Thoracic aorta (tissue), 2 donors: Measurements from ENCODE around the gene CDK5RAP2. TPM values are rescaled to one million over a fixed set of nuclear protein-coding genes. Genes with fewer than 3 reads are reported as not detected.

Experiments used
- ATAC-seq: fragments of 150-250 bp; one replicate; pipeline ENCODE4 v1.8.0; 2017; ENCODE audit warnings: low read depth; ENCODE audit not compliant: insufficient number of reproducible peaks, low FRiP score
- DNase-seq: peaks from one replicate; pipeline ENCODE4 v3.0.0-alpha.2; 2020; ENCODE audit warnings: low spot score
- H3K27ac ChIP-seq, 2 donors: fragments of 200-600 bp; sonication (generic); 1 replicate in 1 of 2; 2 replicates in 1 of 2; pipeline ENCODE4 v1.5.1; 2016; ENCODE audit warnings: mild to moderate bottlenecking in 2 of 2, moderate library complexity in 2 of 2
- H3K27me3 ChIP-seq: fragments of 200-600 bp; sonication (generic); replicated peaks from 2 replicates; pipeline ENCODE4 v1.6.0; 2016; ENCODE audit warnings: mild to moderate bottlenecking; ENCODE audit not compliant: insufficient read depth
- H3K36me3 ChIP-seq: fragments of 200-600 bp; sonication (generic); one replicate; pipeline ENCODE4 v1.5.1; 2016
- H3K4me1 ChIP-seq, 2 donors: fragments of 200-600 bp; sonication (generic); 1 replicate in 1 of 2; 2 replicates in 1 of 2; pipeline versions ENCODE4 v1.5.1 to v1.6.0; 2016; ENCODE audit warnings: low read depth in 2 of 2, mild to moderate bottlenecking in 1 of 2; ENCODE audit not compliant: control insufficient read depth in 1 of 2
- H3K4me3 ChIP-seq: fragments of 200-600 bp; sonication (generic); 2 replicates; pipeline ENCODE4 v1.5.1; 2016; ENCODE audit warnings: mild to moderate bottlenecking
- H3K9me3 ChIP-seq: fragments of 200-600 bp; sonication (generic); 2 replicates; pipeline ENCODE4 v1.5.1; 2016
- total RNA-seq, 2 donors: library from RNA; depleted of rRNA; stranded (reverse); fragments of >200 nt; gene quantifications; one replicate each; pipeline versions ENCODE4 v1.1.0 to v1.2.3, GENCODE V29; 2016
- TF ChIP-seq, protein P1 (sequence below): fragments of 200-600 bp; sonication (generic); IDR thresholded peaks from one replicate; pipeline ENCODE4 v1.5.1; 2019; ENCODE audit warnings: antibody characterized with exemption

Gene CDK5RAP2
- total RNA-seq, 2 donors from 2014 or later = 67.8 to 132 TPM

DNA sequence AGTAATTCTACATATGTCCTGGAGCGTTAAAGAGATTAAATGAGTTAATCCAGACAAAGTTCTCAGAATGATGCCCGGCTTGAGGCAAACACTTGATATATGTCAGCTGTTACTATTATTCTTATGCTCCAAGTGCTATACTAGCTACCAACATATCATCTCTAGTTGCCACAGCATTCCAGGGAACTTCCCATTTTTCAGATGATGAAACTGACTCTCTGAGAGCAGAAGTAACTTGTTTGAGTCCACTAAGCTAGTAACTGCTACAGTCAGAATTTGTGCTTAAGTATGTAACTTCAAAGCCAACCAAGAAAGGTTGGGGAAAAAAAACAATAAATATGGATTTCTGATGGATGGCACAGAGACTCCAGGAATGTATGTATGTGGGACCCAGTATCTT lies 98.1 kb downstream of the CDK5RAP2 start:
- no peak overlapping the region for H3K27ac ChIP-seq
- no peak for DNase-seq
- no peaks in the 10 kb centered on the region for H3K36me3 ChIP-seq
- no peak for ATAC-seq
- peaks cover 5 to 49% of the 10 kb centered on the region in 2 donors for H3K4me1 ChIP-seq
- H3K4me3 ChIP-seq = no peak overlapping the region
- TF ChIP-seq, protein P1, sequence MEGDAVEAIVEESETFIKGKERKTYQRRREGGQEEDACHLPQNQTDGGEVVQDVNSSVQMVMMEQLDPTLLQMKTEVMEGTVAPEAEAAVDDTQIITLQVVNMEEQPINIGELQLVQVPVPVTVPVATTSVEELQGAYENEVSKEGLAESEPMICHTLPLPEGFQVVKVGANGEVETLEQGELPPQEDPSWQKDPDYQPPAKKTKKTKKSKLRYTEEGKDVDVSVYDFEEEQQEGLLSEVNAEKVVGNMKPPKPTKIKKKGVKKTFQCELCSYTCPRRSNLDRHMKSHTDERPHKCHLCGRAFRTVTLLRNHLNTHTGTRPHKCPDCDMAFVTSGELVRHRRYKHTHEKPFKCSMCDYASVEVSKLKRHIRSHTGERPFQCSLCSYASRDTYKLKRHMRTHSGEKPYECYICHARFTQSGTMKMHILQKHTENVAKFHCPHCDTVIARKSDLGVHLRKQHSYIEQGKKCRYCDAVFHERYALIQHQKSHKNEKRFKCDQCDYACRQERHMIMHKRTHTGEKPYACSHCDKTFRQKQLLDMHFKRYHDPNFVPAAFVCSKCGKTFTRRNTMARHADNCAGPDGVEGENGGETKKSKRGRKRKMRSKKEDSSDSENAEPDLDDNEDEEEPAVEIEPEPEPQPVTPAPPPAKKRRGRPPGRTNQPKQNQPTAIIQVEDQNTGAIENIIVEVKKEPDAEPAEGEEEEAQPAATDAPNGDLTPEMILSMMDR = no peak
- no peaks in the 10 kb centered on the region for H3K9me3 ChIP-seq
- no peaks in the 10 kb centered on the region for H3K27me3 ChIP-seq

DNA sequence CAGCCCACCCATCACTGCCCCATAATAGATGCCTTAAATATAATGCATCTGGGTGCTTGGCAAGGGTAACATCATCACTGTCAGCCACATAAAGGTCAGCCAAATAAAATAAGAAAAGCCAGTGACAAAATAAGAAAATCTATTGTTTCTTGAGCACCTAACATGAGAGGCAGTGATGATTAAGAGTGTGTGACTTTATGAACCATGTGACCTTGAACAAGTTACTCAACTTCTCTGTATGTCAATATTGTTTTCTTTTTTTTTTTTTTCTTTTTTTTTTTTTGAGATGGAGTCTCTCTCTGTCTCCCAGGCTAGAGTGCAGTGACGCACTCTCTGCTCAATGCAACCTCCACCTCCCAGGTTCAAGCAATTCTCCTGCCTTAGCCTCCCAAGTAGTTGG lies 98.7 kb downstream of the CDK5RAP2 start:
- no peaks in the 10 kb centered on the region for H3K9me3 ChIP-seq
- no peak overlapping the region for H3K27ac ChIP-seq
- TF ChIP-seq, protein P1 = no peak
- no peak for ATAC-seq
- H3K4me1 ChIP-seq = peaks cover 5 to 47% of the 10 kb centered on the region in 2 donors
- no peak for DNase-seq
- H3K36me3 ChIP-seq = no peaks in the 10 kb centered on the region
- no peaks in the 10 kb centered on the region for H3K27me3 ChIP-seq
- H3K4me3 ChIP-seq = no peak overlapping the region

DNA sequence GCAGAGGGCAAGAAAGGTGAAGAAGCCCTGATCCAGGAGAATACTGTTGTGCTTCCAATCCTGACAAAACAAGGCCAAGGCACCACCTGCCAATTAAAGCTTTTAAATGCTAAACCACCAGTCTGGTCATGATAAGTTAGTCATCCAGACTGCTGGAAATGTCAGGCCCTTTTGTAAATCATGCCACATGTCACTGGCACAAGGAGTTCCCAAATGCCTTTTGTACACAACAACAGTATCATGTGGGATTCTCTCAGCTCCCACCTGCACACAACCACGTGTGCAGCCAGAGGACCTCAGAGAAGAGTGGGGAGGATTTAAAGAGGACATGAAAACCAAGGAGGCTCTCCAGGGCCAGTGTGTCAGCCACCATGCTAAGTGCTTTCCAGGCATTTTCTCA lies 99.3 kb downstream of the CDK5RAP2 start:
- Histone ChIP-seq H3K27me3 (no peaks in the 10 kb centered on the region), H3K4me1 (peaks cover 5 to 42% of the 10 kb centered on the region in 2 donors), H3K27ac (no peak overlapping the region), H3K9me3 (no peaks in the 10 kb centered on the region), H3K36me3 (no peaks in the 10 kb centered on the region), H3K4me3 (no peak overlapping the region)
- DNase-seq (no peak), ATAC-seq (no peak)
- TF ChIP-seq, protein P1 = no peak

DNA sequence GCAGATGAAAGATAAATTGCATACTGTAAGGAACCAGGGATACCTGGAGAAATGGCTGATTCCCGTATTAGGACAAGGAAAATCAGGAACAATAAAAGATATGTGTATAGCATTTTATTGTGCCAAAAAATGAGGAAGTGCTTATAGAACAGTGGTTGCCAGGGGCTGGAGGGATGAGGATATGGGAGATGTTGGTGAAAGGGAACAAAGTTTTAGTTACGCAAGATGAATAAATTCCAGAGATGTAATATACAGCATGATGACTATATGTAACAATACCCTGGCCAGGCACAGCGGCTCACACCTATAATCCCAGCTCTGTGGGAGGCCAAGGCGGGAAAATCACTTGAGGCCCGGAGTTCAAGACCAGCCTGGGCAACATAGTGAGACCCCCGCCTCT lies 101.8 kb downstream of the CDK5RAP2 start:
- DNase-seq (no peak), ATAC-seq (no peak)
- H3K27ac ChIP-seq = peak overlapping the region in 1 of 2 donors; percentile 37
- peaks cover 5 to 48% of the 10 kb centered on the region in 2 donors for H3K4me1 ChIP-seq
- no peaks in the 10 kb centered on the region for H3K27me3 ChIP-seq
- TF ChIP-seq, protein P1 = no peak
- no peaks in the 10 kb centered on the region for H3K36me3 ChIP-seq
- no peak overlapping the region for H3K4me3 ChIP-seq
- H3K9me3 ChIP-seq = no peaks in the 10 kb centered on the region

DNA sequence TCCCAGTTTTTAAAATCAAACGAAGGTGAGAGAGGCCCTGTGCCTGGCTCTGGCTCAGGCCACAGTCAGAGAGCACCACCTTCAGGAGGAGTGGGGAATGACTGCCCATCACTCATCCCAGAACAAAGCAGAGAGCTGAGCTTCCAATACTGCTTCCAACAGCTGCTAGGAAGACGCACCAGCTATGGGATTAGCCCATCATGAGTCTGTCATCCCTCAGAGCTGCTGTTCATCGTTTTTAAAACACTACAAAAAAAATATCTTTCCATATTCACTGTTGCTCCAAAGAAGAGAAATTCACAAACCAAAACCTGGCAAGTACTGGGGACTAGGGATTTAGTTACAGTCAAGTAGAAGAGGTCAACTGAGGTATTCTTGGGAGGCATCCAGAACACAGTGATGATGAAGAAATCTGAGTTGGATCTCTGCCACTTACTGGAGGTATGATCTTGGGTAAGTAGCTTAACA lies 102.4 kb downstream of the CDK5RAP2 start:
- TF ChIP-seq, protein P1 = peak; percentile 95
- no peak for DNase-seq
- H3K4me1 ChIP-seq = peaks cover 5 to 43% of the 10 kb centered on the region in 2 donors
- no peak overlapping the region for H3K4me3 ChIP-seq
- peak; percentile 58 for ATAC-seq
- no peaks in the 10 kb centered on the region for H3K9me3 ChIP-seq
- H3K27ac ChIP-seq = no peak overlapping the region
- H3K36me3 ChIP-seq = no peaks in the 10 kb centered on the region
- no peaks in the 10 kb centered on the region for H3K27me3 ChIP-seq
